ENCODE data around the gene PDLIM7.

DNA sequence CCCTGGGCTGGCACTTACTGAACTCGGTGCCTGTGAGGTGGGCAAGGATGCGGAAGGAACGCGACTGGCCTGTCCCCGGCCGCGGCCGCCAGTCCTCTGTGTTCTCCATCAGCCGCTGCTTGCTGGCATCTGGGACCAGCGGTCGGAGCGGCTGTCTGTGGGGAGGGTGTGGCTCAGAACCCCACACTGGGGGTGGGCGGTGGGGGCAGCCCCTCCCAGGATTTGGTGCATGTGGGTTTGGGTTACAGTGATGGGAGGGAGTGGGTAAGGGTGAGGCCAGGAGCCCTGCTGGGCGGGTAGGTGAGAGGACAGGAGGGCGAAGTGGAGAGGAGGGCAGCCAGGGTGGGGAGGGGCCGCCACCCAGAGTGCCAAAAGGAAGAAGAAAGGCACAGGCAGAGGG is 6.4 kb downstream of the PDLIM7 start:
- TF ChIP-seq, protein P1, sequence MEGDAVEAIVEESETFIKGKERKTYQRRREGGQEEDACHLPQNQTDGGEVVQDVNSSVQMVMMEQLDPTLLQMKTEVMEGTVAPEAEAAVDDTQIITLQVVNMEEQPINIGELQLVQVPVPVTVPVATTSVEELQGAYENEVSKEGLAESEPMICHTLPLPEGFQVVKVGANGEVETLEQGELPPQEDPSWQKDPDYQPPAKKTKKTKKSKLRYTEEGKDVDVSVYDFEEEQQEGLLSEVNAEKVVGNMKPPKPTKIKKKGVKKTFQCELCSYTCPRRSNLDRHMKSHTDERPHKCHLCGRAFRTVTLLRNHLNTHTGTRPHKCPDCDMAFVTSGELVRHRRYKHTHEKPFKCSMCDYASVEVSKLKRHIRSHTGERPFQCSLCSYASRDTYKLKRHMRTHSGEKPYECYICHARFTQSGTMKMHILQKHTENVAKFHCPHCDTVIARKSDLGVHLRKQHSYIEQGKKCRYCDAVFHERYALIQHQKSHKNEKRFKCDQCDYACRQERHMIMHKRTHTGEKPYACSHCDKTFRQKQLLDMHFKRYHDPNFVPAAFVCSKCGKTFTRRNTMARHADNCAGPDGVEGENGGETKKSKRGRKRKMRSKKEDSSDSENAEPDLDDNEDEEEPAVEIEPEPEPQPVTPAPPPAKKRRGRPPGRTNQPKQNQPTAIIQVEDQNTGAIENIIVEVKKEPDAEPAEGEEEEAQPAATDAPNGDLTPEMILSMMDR (IDR thresholded peaks at IDR 0.05): no peak
- no peak for TF ChIP-seq POLR2A (IDR thresholded peaks at IDR 0.05)
